ENCODE measurements around the gene KRT7.

- TF ChIP-seq POLR2A (IDR thresholded peaks at IDR 0.05; ENCODE audit: low read depth, low read length) (no peak), FOS (IDR thresholded peaks at IDR 0.05; ENCODE audit: borderline replicate concordance, insufficient read depth, low read length) (no peak), MYC (IDR thresholded peaks at IDR 0.05; ENCODE audit: low read depth, low read length) (no peak), POLR2AphosphoS5 (IDR thresholded peaks at IDR 0.05; ENCODE audit: insufficient read depth, low read depth, low read length) (no peak), EZH2 (IDR thresholded peaks at IDR 0.05; ENCODE audit: borderline replicate concordance, low read depth, low read length, severe bottlenecking) (no peak), JUN (IDR thresholded peaks at IDR 0.05; ENCODE audit: borderline replicate concordance, insufficient read depth, insufficient read length, low read depth) (no peak)
- TF ChIP-seq, protein P1, sequence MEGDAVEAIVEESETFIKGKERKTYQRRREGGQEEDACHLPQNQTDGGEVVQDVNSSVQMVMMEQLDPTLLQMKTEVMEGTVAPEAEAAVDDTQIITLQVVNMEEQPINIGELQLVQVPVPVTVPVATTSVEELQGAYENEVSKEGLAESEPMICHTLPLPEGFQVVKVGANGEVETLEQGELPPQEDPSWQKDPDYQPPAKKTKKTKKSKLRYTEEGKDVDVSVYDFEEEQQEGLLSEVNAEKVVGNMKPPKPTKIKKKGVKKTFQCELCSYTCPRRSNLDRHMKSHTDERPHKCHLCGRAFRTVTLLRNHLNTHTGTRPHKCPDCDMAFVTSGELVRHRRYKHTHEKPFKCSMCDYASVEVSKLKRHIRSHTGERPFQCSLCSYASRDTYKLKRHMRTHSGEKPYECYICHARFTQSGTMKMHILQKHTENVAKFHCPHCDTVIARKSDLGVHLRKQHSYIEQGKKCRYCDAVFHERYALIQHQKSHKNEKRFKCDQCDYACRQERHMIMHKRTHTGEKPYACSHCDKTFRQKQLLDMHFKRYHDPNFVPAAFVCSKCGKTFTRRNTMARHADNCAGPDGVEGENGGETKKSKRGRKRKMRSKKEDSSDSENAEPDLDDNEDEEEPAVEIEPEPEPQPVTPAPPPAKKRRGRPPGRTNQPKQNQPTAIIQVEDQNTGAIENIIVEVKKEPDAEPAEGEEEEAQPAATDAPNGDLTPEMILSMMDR (IDR thresholded peaks at IDR 0.05; ENCODE audit: extremely low read depth in 1 of 2, insufficient read depth in 1 of 2, low read depth in 1 of 2, low read length in 2 of 2), result no peak
- TF ChIP-seq, protein P2, sequence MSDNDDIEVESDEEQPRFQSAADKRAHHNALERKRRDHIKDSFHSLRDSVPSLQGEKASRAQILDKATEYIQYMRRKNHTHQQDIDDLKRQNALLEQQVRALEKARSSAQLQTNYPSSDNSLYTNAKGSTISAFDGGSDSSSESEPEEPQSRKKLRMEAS (IDR thresholded peaks at IDR 0.05; ENCODE audit: insufficient read depth, insufficient read length), result no peak
These were observed 43.5 kb upstream of the KRT7 start for GRCh38 chr12:52189376-52190174.
